Caco-2 (cell line): ENCODE measurements around the gene FXYD5. TPM values are rescaled to one million over a fixed set of nuclear protein-coding genes. Genes with fewer than 3 reads are reported as not detected.

Experiments
- BruUV-seq: library from RNA; stranded (reverse); fragments of 400-500 nt; replicated peaks from 2 replicates; lab custom pipeline; 2021; lab: Mats Ljungman, UMichigan
- CTCF ChIA-PET: fragments of 300-600 bp; sonication (Branson Sonifier 250); formaldehyde crosslinking; loops from one replicate; lab custom pipeline; 2022; ENCODE audit warnings: antibody characterized with exemption; lab: Charles Lee
- POLR2A ChIA-PET: fragments of 300-600 bp; sonication (Branson Sonifier 250); formaldehyde crosslinking; loops from one replicate; lab custom pipeline; 2022; ENCODE audit warnings: antibody characterized with exemption; lab: Charles Lee
- DNase-seq, 2 experiments: peaks; one replicate each; pipeline versions ENCODE4 v3.0.0 to v3.0.0-alpha.2; 2020 to 2022
- H3K27me3 ChIP-seq: replicated peaks from 2 replicates; pipeline ENCODE4 v1.6.0; 2011; ENCODE audit warnings: low read length; ENCODE audit not compliant: control insufficient read depth, insufficient read depth
- H3K36me3 ChIP-seq: 2 replicates; pipeline ENCODE4 v1.5.1; 2011; ENCODE audit warnings: low read length; ENCODE audit not compliant: control insufficient read depth, insufficient read depth
- H3K4me1 ChIP-seq: fragments of 250-450 bp; sonication (Bioruptor Pico); 2 replicates; pipeline ENCODE4 v1.5.1; 2020; ENCODE audit warnings: mild to moderate bottlenecking
- H3K4me3 ChIP-seq: 2 replicates; pipeline ENCODE4 v1.5.1; 2011; ENCODE audit warnings: low read depth, mild to moderate bottlenecking, control low read depth, low read length
- H3K9me3 ChIP-seq: fragments of 250-450 bp; sonication (Bioruptor Pico); 2 replicates; pipeline ENCODE4 v1.5.1; 2020; ENCODE audit warnings: mild to moderate bottlenecking, moderate library complexity
- H3K27ac Mint-ChIP-seq: one replicate; pipeline ENCODE4 v1.8.0; 2022; ENCODE audit warnings: mixed read lengths; ENCODE audit not compliant: unreplicated experiment
- H3K27me3 Mint-ChIP-seq: one replicate; pipeline ENCODE4 v1.8.0; 2022; ENCODE audit warnings: mixed read lengths; ENCODE audit not compliant: insufficient read depth, unreplicated experiment
- H3K36me3 Mint-ChIP-seq: one replicate; pipeline ENCODE4 v1.8.0; 2022; ENCODE audit warnings: mild to moderate bottlenecking, mixed read lengths; ENCODE audit not compliant: insufficient read depth, unreplicated experiment
- H3K4me1 Mint-ChIP-seq: one replicate; pipeline ENCODE4 v1.8.0; 2022; ENCODE audit warnings: low read depth, mixed read lengths; ENCODE audit not compliant: unreplicated experiment
- H3K4me3 Mint-ChIP-seq: one replicate; pipeline ENCODE4 v1.8.0; 2022; ENCODE audit warnings: mild to moderate bottlenecking, moderate library complexity, mixed read lengths; ENCODE audit not compliant: unreplicated experiment
- H3K9me3 Mint-ChIP-seq: one replicate; pipeline ENCODE4 v1.8.0; 2022; ENCODE audit warnings: mixed read lengths; ENCODE audit not compliant: unreplicated experiment
- intact Hi-C: fragments of 100-400 bp; cut with micrococcal nuclease; formaldehyde crosslinking; loops from one replicate; pipeline ENCODE4 v1.10.0; 2022; ENCODE audit not compliant: unreplicated experiment
- total RNA-seq: library from RNA; stranded (reverse); gene quantifications from 2 replicates; pipeline ENCODE4 v1.2.3, GENCODE V29; 2022
- TF ChIP-seq, protein P1 (sequence below), 2 experiments: fragments of 200-600 bp in 1 of 2; IDR thresholded peaks; 1 replicate in 1 of 2; 2 replicates in 1 of 2; pipeline versions ENCODE4 v1.5.1 to v1.8.0; 2011 to 2022; ENCODE audit warnings: antibody characterized with exemption in 1 of 2, control low read depth in 1 of 2, inconsistent platforms in 1 of 2, low read depth in 1 of 2, low read length in 1 of 2, mild to moderate bottlenecking in 1 of 2, moderate library complexity in 1 of 2; ENCODE audit not compliant: insufficient read depth in 1 of 2, severe bottlenecking in 1 of 2, unreplicated experiment in 1 of 2

The FXYD5 gene
- total RNA-seq, 1 experiment from 2014 or later, result 20.4 TPM

DNA sequence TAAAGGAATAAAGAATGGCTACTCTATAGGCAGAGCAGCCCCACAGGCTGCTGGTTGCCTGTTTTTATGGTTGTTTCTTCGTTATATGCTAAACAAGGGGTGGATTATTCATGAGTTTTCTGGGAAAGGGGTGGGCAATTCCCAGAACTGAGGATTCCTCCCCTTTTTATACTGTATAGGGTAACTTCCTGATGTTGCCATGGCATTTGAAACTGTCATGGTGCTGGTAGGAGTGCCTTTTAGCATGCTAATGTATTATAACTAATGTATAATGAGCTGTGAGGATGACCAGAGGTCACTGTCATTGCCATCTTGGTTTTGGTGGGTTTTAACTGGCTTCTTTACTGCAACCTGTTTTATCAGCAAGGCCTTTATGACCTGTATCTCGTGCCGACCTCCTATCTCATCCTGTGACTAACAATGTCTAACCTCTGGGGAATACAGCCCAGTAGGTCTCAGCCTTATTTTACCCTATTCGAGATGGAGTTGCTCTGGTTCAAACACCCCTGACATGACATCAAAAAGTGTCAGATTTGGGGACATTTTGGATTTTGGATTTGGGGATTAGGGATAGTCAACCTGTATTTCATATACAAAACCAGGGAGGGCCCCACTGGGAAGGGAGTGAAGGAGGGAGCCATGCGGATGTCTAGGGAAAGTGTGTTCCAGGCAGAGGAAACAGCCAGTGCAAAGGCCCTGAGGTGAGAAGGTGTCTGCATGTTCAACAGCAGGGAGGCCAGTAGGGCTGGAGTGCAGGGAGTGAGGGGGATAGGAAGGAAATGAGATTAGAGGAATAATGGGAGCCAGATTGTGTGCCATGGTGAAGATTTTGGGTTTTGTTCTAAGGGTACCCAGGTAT lies 10.9 kb downstream of the FXYD5 start:
- CTCF ChIA-PET, result no interaction called here
- H3K36me3 ChIP-seq, result no peaks in the 10 kb centered on the region
- no peak overlapping the region for H3K4me3 Mint-ChIP-seq
- H3K27me3 Mint-ChIP-seq, result no peaks in the 10 kb centered on the region
- H3K4me1 Mint-ChIP-seq, result no peaks in the 10 kb centered on the region
- TF ChIP-seq, protein P1, sequence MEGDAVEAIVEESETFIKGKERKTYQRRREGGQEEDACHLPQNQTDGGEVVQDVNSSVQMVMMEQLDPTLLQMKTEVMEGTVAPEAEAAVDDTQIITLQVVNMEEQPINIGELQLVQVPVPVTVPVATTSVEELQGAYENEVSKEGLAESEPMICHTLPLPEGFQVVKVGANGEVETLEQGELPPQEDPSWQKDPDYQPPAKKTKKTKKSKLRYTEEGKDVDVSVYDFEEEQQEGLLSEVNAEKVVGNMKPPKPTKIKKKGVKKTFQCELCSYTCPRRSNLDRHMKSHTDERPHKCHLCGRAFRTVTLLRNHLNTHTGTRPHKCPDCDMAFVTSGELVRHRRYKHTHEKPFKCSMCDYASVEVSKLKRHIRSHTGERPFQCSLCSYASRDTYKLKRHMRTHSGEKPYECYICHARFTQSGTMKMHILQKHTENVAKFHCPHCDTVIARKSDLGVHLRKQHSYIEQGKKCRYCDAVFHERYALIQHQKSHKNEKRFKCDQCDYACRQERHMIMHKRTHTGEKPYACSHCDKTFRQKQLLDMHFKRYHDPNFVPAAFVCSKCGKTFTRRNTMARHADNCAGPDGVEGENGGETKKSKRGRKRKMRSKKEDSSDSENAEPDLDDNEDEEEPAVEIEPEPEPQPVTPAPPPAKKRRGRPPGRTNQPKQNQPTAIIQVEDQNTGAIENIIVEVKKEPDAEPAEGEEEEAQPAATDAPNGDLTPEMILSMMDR (IDR thresholded peaks at IDR 0.05; ENCODE audit: insufficient read depth in 1 of 2, low read depth in 1 of 2, low read length in 1 of 2, severe bottlenecking in 1 of 2, unreplicated experiment in 1 of 2), result no peak
- no peak overlapping the region for H3K4me3 ChIP-seq
- DNase-seq, result no peak
- peaks cover 6% of the 10 kb centered on the region for H3K36me3 Mint-ChIP-seq
- H3K4me1 ChIP-seq, result no peaks in the 10 kb centered on the region
- no peaks in the 10 kb centered on the region for H3K27me3 ChIP-seq
- peaks cover 33% of the 10 kb centered on the region for H3K9me3 ChIP-seq
- H3K9me3 Mint-ChIP-seq, result peaks cover 24% of the 10 kb centered on the region
- intact Hi-C loops, result no loop called here
- POLR2A ChIA-PET, result no interaction called here
- no peak overlapping the region for H3K27ac Mint-ChIP-seq
- BruUV-seq, result no TSS peak

DNA sequence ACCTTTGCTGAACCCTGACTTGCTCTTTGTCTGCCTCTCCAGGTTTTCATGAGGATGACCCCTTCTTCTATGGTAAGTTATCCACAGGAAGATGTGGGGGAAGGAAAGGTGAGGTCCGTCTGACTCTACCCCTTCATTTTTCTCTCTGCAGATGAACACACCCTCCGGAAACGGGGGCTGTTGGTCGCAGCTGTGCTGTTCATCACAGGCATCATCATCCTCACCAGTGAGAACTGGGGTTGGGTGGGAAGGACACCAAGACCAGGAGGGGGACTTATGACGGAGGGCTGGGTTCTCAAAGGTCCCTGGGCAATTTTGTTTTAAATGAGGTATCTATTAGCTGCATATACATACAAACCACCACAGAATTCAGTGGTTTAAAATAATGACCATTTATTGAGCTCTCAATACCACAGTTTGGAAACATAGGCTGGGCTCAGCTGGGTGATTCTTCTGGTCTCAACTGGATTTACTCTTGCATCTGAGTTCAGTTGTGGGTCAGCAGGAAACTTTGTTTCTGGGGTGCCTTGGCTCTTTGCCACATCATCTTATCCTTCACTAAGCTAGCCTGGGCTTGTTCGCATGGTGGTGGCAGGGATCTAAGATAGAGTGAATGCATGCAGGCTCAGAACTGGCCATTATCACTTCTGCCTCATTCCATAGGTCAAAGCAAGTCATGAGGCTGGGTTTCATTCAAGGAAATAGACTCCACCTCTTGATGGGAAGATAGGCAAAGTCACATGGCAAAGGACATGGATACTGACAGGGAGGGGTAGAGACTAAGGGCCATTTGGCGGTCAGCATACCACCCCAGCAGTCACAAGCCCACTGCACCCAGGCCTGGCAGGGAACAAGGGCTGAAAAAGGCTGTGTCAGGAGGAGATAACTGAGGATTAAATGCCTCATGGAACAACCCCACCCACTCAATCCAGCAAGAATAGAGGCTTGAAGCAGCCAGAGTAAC lies 11.8 kb downstream of the FXYD5 start:
- Mint-ChIP-seq H3K4me3 (no peak overlapping the region), H3K9me3 (peaks cover 24% of the 10 kb centered on the region), H3K36me3 (peaks cover 6% of the 10 kb centered on the region), H3K4me1 (no peaks in the 10 kb centered on the region), H3K27me3 (no peaks in the 10 kb centered on the region), H3K27ac (no peak overlapping the region)
- BruUV-seq, result no TSS peak
- H3K9me3 ChIP-seq, result peaks cover 33% of the 10 kb centered on the region
- ChIA-PET CTCF (no interaction called here), POLR2A (no interaction called here)
- H3K4me3 ChIP-seq, result no peak overlapping the region
- TF ChIP-seq, protein P1 (IDR thresholded peaks at IDR 0.05; ENCODE audit: insufficient read depth in 1 of 2, low read depth in 1 of 2, low read length in 1 of 2, severe bottlenecking in 1 of 2, unreplicated experiment in 1 of 2), result no peak
- H3K27me3 ChIP-seq, result no peaks in the 10 kb centered on the region
- H3K36me3 ChIP-seq, result no peaks in the 10 kb centered on the region
- intact Hi-C loops, result no loop called here
- H3K4me1 ChIP-seq, result no peaks in the 10 kb centered on the region
- DNase-seq, result no peak
